NT2/D1 (cell line): ENCODE data around the gene CDC73.

ENCODE experiments used
- SUZ12 ChIP-seq: IDR thresholded peaks from 2 replicates; pipeline ENCODE4 v1.6.1; 2011; ENCODE audit not compliant: insufficient read length, insufficient read depth; ENCODE audit errors: extremely low read depth
- YY1 ChIP-seq: IDR thresholded peaks from 2 replicates; pipeline ENCODE4 v1.6.1; 2011; ENCODE audit not compliant: insufficient read length, insufficient read depth

DNA sequence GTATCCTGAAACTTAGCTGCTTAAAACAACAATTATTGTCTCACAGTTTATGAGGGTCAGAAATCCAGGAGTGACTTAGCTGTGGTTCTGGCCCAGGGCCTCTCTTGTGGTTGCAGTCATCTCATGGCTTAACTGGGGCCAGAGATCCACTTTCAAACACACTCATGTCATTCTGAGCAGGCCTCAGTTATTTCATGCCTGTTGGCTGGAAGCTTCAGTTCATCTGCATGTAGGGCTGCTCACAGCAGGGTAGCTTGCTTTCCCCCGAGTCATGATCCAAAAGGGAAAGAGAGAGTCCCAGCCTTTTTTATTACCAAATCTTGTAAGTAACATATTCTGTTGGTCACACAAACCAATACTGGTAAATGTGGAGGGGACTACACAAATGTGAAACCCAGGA is 161.2 kb downstream of the CDC73 start:
- TF ChIP-seq YY1 (no peak), SUZ12 (no peak)
